Stomach (tissue), 9 donors: ENCODE data around the gene ZNF451. TPM values are rescaled to one million over a fixed set of nuclear protein-coding genes. Genes with fewer than 3 reads are reported as not detected.
A peak's percentile ranks its signal among the peaks of the same experiment; 100 is the strongest.

Experiments used
- DNase-seq, 2 donors: peaks; one replicate each; pipeline versions ENCODE4 v3.0.0 to v3.0.0-alpha.2; 2013 to 2019
- H3K27ac ChIP-seq, 5 donors: fragments of 200-600 bp in 4 of 5; sonication (generic) in 4 of 5; one replicate each; pipeline ENCODE4 v1.5.1; 2013 to 2019; ENCODE audit warnings: mild to moderate bottlenecking in 1 of 5, moderate library complexity in 1 of 5
- H3K27me3 ChIP-seq, 3 donors: fragments of 200-600 bp; sonication (generic); one replicate each; pipeline ENCODE4 v1.5.1; 2017 to 2019; ENCODE audit warnings: mixed run types in 1 of 3
- H3K36me3 ChIP-seq, 4 donors: fragments of 200-600 bp; sonication (generic); 1 replicate in 3 of 4; 2 replicates in 1 of 4; pipeline ENCODE4 v1.5.1; 2016 to 2019
- H3K4me1 ChIP-seq, 4 donors: fragments of 200-600 bp; sonication (generic); one replicate each; pipeline ENCODE4 v1.5.1; 2016 to 2019
- H3K4me3 ChIP-seq, 4 donors: fragments of 200-600 bp; sonication (generic) in 3 of 4; one replicate each; pipeline ENCODE4 v1.5.1; 2016 to 2019; ENCODE audit warnings: mild to moderate bottlenecking in 1 of 4
- H3K9me3 ChIP-seq, 4 donors: fragments of 200-600 bp; sonication (generic); one replicate each; pipeline ENCODE4 v1.5.1; 2016 to 2019
- CTCF ChIP-seq, 7 experiments: fragments of 450-650 bp in 4 of 7; fragments of 200-600 bp in 3 of 7; sonication (generic) in 3 of 7; IDR thresholded peaks; one replicate each; pipeline ENCODE4 v1.5.1; 2016 to 2019; ENCODE audit warnings: antibody characterized with exemption in 7 of 7, control low read depth in 2 of 7, mild to moderate bottlenecking in 1 of 7
- EP300 ChIP-seq: sonication (generic); formaldehyde crosslinking; IDR thresholded peaks from one replicate; pipeline ENCODE4 v1.6.1; 2017; ENCODE audit warnings: antibody characterized with exemption
- POLR2A ChIP-seq, 4 donors: fragments of 450-650 bp; IDR thresholded peaks; one replicate each; pipeline ENCODE4 v1.6.1; 2016; ENCODE audit warnings: antibody characterized with exemption in 4 of 4, control low read depth in 2 of 4, mild to moderate bottlenecking in 1 of 4, moderate library complexity in 1 of 4
- POLR2AphosphoS5 ChIP-seq, 3 donors: sonication (generic); formaldehyde crosslinking; IDR thresholded peaks; one replicate each; pipeline ENCODE4 v1.6.1; 2016; ENCODE audit warnings: antibody characterized with exemption in 3 of 3
- WGBS, 5 donors: extraction: QIAGEN DNeasy Blood & Tissue Kit in 3 of 5; methylation state at CpG; one replicate each; pipeline versions ENCODE4 v1.1.5 to v1.1.7; 2013 to 2018; 5-methylcytosine and 5-hydroxymethylcytosine counted together
- intact Hi-C: fragments of 100-400 bp; cut with DNase I; formaldehyde crosslinking; loops from one replicate; pipeline ENCODE4 v1.15.1; 2023; ENCODE audit warnings: low total_unique reads
- polyA plus RNA-seq, 3 donors: library from polyadenylated mRNA; stranded (reverse); fragments of 200-250 nt; gene quantifications; one replicate each; pipeline ENCODE4 v1.2.3, GENCODE V29; 2013
- total RNA-seq, 5 donors: library from RNA; depleted of rRNA; stranded (reverse); fragments of >200 nt; gene quantifications; one replicate each; pipeline versions ENCODE4 v1.1.0 to v1.2.3, GENCODE V29; 2014 to 2016
- donor health status: healthy with polysubstance abuse.
- donor health status: Bipolar disorder and iron deficiency.
- donor health status: healthy.

ZNF451 gene
- total and polyA plus RNA-seq, 8 donors = 6.0 to 402 (median 35.1) TPM

GRCh38 chr6:57210060-57210459, 120.1 kb downstream of the ZNF451 start:
- TF ChIP-seq POLR2AphosphoS5 (IDR thresholded peaks at IDR 0.05) = no peak
- no peak for TF ChIP-seq POLR2A (IDR thresholded peaks at IDR 0.05)
- TF ChIP-seq CTCF (IDR thresholded peaks at IDR 0.05) = no peak
- no peak for TF ChIP-seq EP300
- Histone ChIP-seq H3K4me1 (peaks cover 0 to 23% (median 0%) of the 10 kb centered on the region in 4 donors), H3K36me3 (no peaks in the 10 kb centered on the region), H3K27me3 (no peaks in the 10 kb centered on the region), H3K4me3 (no peak overlapping the region), H3K9me3 (no peaks in the 10 kb centered on the region), H3K27ac (no peak overlapping the region)
- WGBS, 5 donors = 94 to 99% (median 96%) methylated on average over 5 of the region's 5 CpGs
- intact Hi-C loops = loop anchor here (10.0 kb wide), 1 partner anchor 105 kb away; the partner anchor contains the start of gene PRIM2
- no peak for DNase-seq

- no peak for DNase-seq
- TF ChIP-seq EP300 = no peak
- TF ChIP-seq POLR2AphosphoS5 (IDR thresholded peaks at IDR 0.05) = no peak
- Histone ChIP-seq H3K4me1 (peaks cover 0 to 18% (median 3%) of the 10 kb centered on the region in 4 donors), H3K36me3 (no peaks in the 10 kb centered on the region), H3K9me3 (no peaks in the 10 kb centered on the region), H3K4me3 (no peak overlapping the region), H3K27ac (no peak overlapping the region), H3K27me3 (no peaks in the 10 kb centered on the region)
- 86 to 97% (median 91%) methylated on average over 1 of the region's 1 CpG for WGBS, 5 donors
- intact Hi-C loops = loop anchor here (10.0 kb wide), 1 partner anchor 100 kb away; the partner anchor contains the start of gene PRIM2
These were observed 125.3 kb downstream of the ZNF451 start for GRCh38 chr6:57215260-57215659.

GRCh38 chr6:57216235-57217101, 126.5 kb downstream of the ZNF451 start:
- peaks cover 0 to 23% (median 8%) of the 10 kb centered on the region in 4 donors for H3K4me1 ChIP-seq
- WGBS, 5 donors = 56 to 70% (median 66%) methylated on average over 7 of the region's 7 CpGs
- no peaks in the 10 kb centered on the region for H3K27me3 ChIP-seq
- H3K27ac ChIP-seq = no peak overlapping the region
- intact Hi-C loops = loop anchor here (10.0 kb wide), 1 partner anchor 98 kb away; the partner anchor contains the start of gene PRIM2
- DNase-seq = peak in 1 of 2 donors; percentile 35
- no peaks in the 10 kb centered on the region for H3K9me3 ChIP-seq
- TF ChIP-seq POLR2AphosphoS5 (IDR thresholded peaks at IDR 0.05) (no peak), CTCF (IDR thresholded peaks at IDR 0.05) (peak in 1 of 7 experiments; percentile 31)
- H3K36me3 ChIP-seq = no peaks in the 10 kb centered on the region
- no peak overlapping the region for H3K4me3 ChIP-seq

GRCh38 chr6:57217270-57217669, 127.3 kb downstream of the ZNF451 start:
- no peaks in the 10 kb centered on the region for H3K27me3 ChIP-seq
- no peaks in the 10 kb centered on the region for H3K9me3 ChIP-seq
- H3K4me1 ChIP-seq = peaks cover 0 to 23% (median 8%) of the 10 kb centered on the region in 4 donors
- DNase-seq = no peak
- WGBS, 5 donors = 96 to 98% (median 97%) methylated on average over 11 of the region's 11 CpGs
- intact Hi-C loops = loop anchor here (10.0 kb wide), 1 partner anchor 98 kb away; the partner anchor contains the start of gene PRIM2
- H3K36me3 ChIP-seq = no peaks in the 10 kb centered on the region
- TF ChIP-seq CTCF (IDR thresholded peaks at IDR 0.05) = no peak
- no peak for TF ChIP-seq POLR2AphosphoS5 (IDR thresholded peaks at IDR 0.05)
- no peak for TF ChIP-seq POLR2A (IDR thresholded peaks at IDR 0.05)
- no peak for TF ChIP-seq EP300
- H3K27ac ChIP-seq = no peak overlapping the region
- no peak overlapping the region for H3K4me3 ChIP-seq

Other genes starting within 250 kb of the ZNF451 start
- 1 to 10 TPM in 2 of 5 donors, under 1 TPM in 2, not detected in 1; 0.58 to 1.8 (median 0.87) TPM for gene BEND6, start 135.1 kb upstream of the ZNF451 start, total RNA-seq
- gene BEND6, start 135.1 kb upstream of the ZNF451 start, polyA plus RNA-seq = 1 to 10 TPM in 2 of 3 donors, under 1 TPM in 1; 0.33 to 3.4 (median 3.3) TPM
- gene KIAA1586, start 43.5 kb upstream of the ZNF451 start, total RNA-seq = 10 to 100 TPM in 2 of 5 donors, 1 to 10 TPM in 2, under 1 TPM in 1; 0.29 to 27.7 (median 6.2) TPM
- 1 to 10 TPM; 2.0 to 5.2 (median 2.1) TPM for gene KIAA1586, start 43.5 kb upstream of the ZNF451 start, polyA plus RNA-seq
- gene BAG2, start 82.1 kb downstream of the ZNF451 start, total RNA-seq = 10 to 100 TPM in 3 of 5 donors, 1 to 10 TPM in 2; 2.0 to 48.7 (median 19.8) TPM
- 1 to 10 TPM; 3.4 to 5.1 (median 3.8) TPM for gene BAG2, start 82.1 kb downstream of the ZNF451 start, polyA plus RNA-seq
- 10 to 100 TPM; 11.1 to 51.3 (median 23.8) TPM for gene RAB23, start 132.1 kb downstream of the ZNF451 start, total RNA-seq
- 10 to 100 TPM in 2 of 3 donors, 1 to 10 TPM in 1; 5.5 to 11.3 (median 10.5) TPM for gene RAB23, start 132.1 kb downstream of the ZNF451 start, polyA plus RNA-seq
- gene PRIM2, start 227.4 kb downstream of the ZNF451 start, total RNA-seq = 100 to 1,000 TPM in 1 of 5 donors, 10 to 100 TPM in 3, not detected in 1; 14.6 to 126 (median 18.6) TPM
- 1 to 10 TPM; 4.9 to 5.9 (median 5.5) TPM for gene PRIM2, start 227.4 kb downstream of the ZNF451 start, polyA plus RNA-seq